ENCODE data around the gene BCAS3.

The BCAS3 gene

DNA sequence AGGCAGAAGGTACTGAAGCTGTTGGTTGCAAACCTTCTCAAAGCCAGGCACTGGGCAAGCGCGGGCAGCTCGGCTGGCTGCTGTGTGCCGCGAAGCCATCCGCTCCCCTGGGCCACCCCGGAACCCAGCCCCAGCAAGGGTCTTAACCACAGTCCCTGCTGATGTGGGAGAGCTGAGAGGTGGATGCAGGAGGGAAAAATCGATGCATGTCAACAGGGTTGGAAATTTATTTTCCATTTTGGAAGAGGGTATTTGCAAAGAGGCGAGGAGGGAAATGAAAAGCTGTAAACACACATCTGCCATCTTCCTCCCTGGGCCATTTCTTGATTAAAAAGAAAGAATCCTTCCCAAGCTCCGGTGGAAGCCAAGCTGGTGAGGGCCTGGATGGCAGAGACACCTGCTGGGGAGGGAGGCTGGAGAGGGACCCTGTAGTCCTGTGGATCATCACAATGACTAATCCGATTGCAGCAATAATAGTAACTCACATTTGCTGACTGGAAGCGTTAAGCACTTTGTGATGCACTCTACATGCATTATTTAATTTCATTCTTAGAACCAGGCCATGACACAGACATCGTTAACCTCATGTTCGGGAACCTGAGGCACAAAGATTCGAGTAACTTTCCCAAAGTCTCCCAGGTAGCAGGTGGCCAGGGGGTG, 708.1 kb downstream of the BCAS3 start:
- TF ChIP-seq TCF12 (IDR thresholded peaks at IDR 0.05; ENCODE audit: low read depth), result no peak
- TF ChIP-seq, protein P1, sequence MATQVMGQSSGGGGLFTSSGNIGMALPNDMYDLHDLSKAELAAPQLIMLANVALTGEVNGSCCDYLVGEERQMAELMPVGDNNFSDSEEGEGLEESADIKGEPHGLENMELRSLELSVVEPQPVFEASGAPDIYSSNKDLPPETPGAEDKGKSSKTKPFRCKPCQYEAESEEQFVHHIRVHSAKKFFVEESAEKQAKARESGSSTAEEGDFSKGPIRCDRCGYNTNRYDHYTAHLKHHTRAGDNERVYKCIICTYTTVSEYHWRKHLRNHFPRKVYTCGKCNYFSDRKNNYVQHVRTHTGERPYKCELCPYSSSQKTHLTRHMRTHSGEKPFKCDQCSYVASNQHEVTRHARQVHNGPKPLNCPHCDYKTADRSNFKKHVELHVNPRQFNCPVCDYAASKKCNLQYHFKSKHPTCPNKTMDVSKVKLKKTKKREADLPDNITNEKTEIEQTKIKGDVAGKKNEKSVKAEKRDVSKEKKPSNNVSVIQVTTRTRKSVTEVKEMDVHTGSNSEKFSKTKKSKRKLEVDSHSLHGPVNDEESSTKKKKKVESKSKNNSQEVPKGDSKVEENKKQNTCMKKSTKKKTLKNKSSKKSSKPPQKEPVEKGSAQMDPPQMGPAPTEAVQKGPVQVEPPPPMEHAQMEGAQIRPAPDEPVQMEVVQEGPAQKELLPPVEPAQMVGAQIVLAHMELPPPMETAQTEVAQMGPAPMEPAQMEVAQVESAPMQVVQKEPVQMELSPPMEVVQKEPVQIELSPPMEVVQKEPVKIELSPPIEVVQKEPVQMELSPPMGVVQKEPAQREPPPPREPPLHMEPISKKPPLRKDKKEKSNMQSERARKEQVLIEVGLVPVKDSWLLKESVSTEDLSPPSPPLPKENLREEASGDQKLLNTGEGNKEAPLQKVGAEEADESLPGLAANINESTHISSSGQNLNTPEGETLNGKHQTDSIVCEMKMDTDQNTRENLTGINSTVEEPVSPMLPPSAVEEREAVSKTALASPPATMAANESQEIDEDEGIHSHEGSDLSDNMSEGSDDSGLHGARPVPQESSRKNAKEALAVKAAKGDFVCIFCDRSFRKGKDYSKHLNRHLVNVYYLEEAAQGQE (IDR thresholded peaks at IDR 0.05; ENCODE audit: low read depth), result no peak
- no peak for TF ChIP-seq FOXM1 (IDR thresholded peaks at IDR 0.05; ENCODE audit: borderline replicate concordance, low read depth)
- no peak for TF ChIP-seq CREB1 (IDR thresholded peaks at IDR 0.05; ENCODE audit: low read depth)
- TF ChIP-seq EP300 (IDR thresholded peaks at IDR 0.05; ENCODE audit: borderline replicate concordance), result no peak
- TF ChIP-seq ZBTB7A (IDR thresholded peaks at IDR 0.05; ENCODE audit: low read depth), result no peak
- TF ChIP-seq TAF1 (IDR thresholded peaks at IDR 0.05; ENCODE audit: low read depth), result no peak
- no peak for TF ChIP-seq EGR1 (IDR thresholded peaks at IDR 0.05)
- no peak for TF ChIP-seq NFIC (IDR thresholded peaks at IDR 0.05)
- TF ChIP-seq YY1 (IDR thresholded peaks at IDR 0.05; ENCODE audit: low read depth), result no peak
- TF ChIP-seq CEBPB (IDR thresholded peaks at IDR 0.05), result no peak
- no peak for TF ChIP-seq TEAD4 (IDR thresholded peaks at IDR 0.05)
- TF ChIP-seq RAD21 (IDR thresholded peaks at IDR 0.05; ENCODE audit: low read depth), result no peak

DNA sequence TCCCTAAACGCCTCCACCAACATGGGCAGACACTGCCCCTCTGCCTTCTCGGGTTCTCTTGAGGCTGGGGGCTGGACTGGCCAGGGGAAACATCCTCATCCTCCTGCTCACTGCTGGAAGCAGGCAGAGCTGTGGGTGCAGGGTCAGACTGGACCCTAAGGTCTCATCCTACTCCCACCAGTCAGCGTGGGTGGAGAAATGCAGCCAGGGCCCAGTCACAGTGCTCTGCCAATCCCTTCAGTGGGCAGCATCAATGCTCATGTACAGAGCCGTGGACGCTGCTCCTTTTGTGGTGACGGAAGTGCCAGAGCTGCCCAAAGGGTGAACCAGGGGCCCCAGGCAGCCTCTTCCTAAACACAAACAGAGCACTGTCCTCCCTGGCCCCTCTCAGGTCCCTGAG, 708.6 kb downstream of the BCAS3 start:
- TF ChIP-seq TAF1 (IDR thresholded peaks at IDR 0.05; ENCODE audit: low read depth), result no peak
- TF ChIP-seq, protein P2, sequence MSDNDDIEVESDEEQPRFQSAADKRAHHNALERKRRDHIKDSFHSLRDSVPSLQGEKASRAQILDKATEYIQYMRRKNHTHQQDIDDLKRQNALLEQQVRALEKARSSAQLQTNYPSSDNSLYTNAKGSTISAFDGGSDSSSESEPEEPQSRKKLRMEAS (IDR thresholded peaks at IDR 0.05), result no peak
- TF ChIP-seq YY1 (IDR thresholded peaks at IDR 0.05; ENCODE audit: low read depth), result no peak
- TF ChIP-seq TCF12 (IDR thresholded peaks at IDR 0.05; ENCODE audit: low read depth), result no peak
- no peak for TF ChIP-seq CEBPB (IDR thresholded peaks at IDR 0.05)
- TF ChIP-seq EP300 (IDR thresholded peaks at IDR 0.05; ENCODE audit: borderline replicate concordance), result no peak
- no peak for TF ChIP-seq NFIC (IDR thresholded peaks at IDR 0.05)
- TF ChIP-seq RAD21 (IDR thresholded peaks at IDR 0.05; ENCODE audit: low read depth), result no peak
- TF ChIP-seq, protein P1 (IDR thresholded peaks at IDR 0.05; ENCODE audit: low read depth), result no peak
- no peak for TF ChIP-seq FOXM1 (IDR thresholded peaks at IDR 0.05; ENCODE audit: borderline replicate concordance, low read depth)
- no peak for TF ChIP-seq ZBTB7A (IDR thresholded peaks at IDR 0.05; ENCODE audit: low read depth)
- TF ChIP-seq TEAD4 (IDR thresholded peaks at IDR 0.05), result no peak
- TF ChIP-seq EGR1 (IDR thresholded peaks at IDR 0.05), result no peak
- TF ChIP-seq, protein P3, sequence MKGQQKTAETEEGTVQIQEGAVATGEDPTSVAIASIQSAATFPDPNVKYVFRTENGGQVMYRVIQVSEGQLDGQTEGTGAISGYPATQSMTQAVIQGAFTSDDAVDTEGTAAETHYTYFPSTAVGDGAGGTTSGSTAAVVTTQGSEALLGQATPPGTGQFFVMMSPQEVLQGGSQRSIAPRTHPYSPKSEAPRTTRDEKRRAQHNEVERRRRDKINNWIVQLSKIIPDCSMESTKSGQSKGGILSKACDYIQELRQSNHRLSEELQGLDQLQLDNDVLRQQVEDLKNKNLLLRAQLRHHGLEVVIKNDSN (IDR thresholded peaks at IDR 0.05), result no peak
- no peak for TF ChIP-seq CREB1 (IDR thresholded peaks at IDR 0.05; ENCODE audit: low read depth)

DNA sequence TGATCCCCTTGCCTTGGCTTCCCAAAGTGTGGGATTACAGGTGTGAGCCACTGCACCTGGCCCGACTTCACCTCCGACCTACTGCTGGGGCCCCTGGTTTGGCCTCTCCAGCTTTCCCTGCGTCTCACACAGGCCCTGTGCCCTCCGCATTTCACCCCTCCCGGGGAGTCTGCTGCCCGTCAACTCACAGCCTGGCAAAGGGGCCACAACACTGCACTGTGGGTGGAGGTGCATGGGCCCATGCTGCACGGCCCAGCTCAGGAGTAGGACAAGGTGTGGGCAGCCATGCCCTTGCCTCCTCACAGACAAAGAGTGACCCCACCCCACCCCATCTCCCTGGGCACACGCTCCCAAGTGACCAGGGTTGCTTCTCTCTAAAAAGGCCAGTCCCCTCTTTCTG, 709.4 kb downstream of the BCAS3 start:
- TF ChIP-seq TAF1 (IDR thresholded peaks at IDR 0.05; ENCODE audit: low read depth) (no peak), YY1 (IDR thresholded peaks at IDR 0.05; ENCODE audit: low read depth) (no peak), RAD21 (IDR thresholded peaks at IDR 0.05; ENCODE audit: low read depth) (no peak), FOXM1 (IDR thresholded peaks at IDR 0.05; ENCODE audit: borderline replicate concordance, low read depth) (no peak), CREB1 (IDR thresholded peaks at IDR 0.05; ENCODE audit: low read depth) (no peak)
- TF ChIP-seq, protein P1 (IDR thresholded peaks at IDR 0.05; ENCODE audit: low read depth), result no peak

DNA sequence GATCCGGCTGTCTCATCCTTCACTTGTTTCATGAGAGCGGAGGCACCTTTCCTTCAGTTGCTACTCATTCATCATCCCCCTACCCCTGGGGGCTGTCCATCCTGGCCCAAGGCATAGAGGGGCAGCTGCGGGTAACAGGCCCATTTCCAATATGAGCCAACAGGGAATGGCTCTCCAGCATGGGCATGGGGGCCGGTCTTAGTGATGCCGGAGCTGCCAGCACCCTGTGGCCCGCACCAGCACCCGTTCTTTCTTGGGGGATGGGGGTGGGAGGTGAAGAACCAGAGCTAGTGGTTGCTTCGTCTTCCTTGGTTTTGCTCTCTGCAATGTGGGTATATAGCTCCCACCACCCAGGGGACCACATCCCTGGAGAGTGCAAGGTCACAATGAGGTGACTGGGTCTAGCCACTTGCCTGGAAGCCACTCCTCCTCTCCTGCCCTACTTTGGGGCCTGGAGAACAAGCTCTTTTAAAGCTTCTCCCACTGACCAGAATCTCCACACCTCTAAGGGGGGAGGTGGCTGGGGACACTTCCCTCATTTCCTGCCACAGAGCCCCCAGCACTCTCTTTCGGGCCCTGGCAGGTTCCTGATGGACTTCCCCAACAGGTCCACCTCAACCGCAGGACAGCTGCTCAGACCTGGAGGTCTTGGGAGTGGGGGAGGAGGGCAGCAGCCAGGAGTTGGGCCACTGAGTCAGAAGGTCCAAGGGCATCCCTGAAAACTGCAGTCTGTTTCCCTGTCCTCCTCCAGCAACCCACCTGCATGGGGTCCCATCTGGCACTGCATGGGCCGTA, 710.1 kb downstream of the BCAS3 start:
- no peak for TF ChIP-seq YY1 (IDR thresholded peaks at IDR 0.05; ENCODE audit: low read depth)
- no peak for TF ChIP-seq TAF1 (IDR thresholded peaks at IDR 0.05; ENCODE audit: low read depth)

All from Ishikawa (cell line).